ENCODE results near the gene RHBG.
"Not testable (repeated sequence)": the region's sequence is repeated elsewhere in the genome, so short reads cannot be mapped to it uniquely, and the experiment has no call there.

Gene RHBG

DNA sequence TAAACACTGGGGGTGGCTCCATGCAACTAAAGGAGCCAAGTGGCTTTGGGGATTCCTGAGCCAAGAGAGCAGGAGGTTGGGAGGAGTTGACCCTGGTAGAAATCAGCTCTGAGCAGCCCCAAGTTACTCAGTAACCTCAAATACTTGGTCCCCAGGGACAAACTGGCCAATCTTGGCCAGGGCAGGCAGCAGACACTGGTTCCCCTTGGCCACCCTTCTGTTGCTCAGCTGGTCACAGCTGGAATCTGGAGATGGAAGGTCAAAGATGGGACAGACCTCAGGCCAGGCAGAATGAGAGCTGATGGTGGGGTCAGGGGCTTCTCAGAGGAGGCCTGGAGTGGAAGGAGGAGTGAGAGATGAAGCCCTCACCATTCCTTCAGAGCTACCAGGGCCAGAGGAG, 3.3 kb upstream of the RHBG start:
- no peak for FAIRE-seq

DNA sequence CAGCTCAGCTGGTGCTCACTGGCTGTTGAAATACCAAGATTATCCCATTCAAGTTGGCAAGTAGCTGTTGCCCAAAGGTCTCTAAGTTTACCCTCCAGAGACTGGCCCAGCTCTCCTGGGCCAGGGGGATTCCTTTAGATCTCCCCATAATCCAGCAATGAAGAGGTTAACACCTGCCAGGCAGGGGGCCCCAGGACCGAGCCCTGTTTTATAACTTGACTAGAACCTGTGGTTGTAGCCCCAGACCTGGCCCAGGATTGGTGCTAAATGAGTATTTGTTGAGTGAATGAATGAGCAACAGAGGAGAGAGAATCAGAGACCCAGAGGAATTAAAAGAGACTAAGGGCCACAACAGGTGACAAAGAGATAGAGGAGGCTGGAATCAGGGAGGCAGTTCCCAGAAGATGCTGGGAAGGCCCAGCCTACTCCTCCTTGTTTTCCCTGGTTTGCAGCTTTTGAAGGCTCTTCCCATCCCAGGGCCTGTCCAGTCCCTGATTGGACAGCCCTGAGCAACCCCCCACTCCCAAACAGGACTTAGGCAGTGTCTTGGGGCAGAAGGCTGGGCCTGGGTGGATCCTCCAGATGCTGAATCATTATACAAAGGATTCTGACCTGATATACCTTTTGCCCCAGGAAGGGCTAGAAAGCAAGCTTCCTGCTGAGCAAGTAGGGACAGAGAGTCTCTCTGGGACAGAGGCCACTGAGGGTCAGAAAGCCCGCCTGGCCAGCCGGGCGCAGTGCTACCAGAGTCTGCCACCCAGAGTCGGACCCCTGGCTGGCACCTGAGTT, 2.4 kb upstream of the RHBG start:
- no peak for FAIRE-seq

DNA sequence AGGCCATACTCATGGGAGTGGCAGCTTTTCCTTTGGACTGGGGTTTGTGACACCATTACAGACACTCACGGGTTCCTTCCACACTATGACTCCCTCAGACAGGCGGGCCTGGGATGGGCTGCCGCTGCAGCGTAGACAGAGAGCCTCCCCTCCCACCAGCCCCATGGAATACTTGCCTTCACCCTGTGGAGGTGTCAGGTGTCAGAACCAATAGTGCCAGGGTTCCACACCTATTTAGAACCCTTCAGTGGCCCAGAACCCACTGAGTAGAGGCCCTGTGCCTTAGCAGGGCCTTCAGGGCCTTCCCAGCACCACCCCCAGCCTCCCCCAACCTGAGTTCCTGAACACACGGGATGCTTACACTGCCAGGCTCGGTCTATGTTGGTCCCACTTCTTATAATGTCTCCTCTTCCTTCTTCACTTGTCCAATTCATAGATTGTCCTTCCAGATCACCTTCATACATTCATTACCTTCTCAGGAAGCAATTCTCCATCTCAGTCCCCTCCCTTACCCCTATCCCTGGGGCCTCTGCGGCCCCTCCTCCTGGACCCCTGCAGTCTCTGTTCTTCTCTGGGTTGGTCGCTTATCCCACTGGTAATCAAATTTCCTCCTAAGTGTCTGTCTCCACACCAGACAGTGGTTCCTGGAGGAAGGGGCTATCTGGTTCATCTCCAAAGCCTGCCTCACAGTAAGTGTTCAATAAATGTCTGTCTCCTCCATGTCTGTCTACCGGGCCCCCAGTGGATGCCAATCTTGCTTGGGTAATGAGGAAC, 1.4 kb upstream of the RHBG start:
- FAIRE-seq: no peak

GRCh38 chr1:156368157-156368658, 803 bp upstream of the RHBG start:
- no peak for FAIRE-seq

DNA sequence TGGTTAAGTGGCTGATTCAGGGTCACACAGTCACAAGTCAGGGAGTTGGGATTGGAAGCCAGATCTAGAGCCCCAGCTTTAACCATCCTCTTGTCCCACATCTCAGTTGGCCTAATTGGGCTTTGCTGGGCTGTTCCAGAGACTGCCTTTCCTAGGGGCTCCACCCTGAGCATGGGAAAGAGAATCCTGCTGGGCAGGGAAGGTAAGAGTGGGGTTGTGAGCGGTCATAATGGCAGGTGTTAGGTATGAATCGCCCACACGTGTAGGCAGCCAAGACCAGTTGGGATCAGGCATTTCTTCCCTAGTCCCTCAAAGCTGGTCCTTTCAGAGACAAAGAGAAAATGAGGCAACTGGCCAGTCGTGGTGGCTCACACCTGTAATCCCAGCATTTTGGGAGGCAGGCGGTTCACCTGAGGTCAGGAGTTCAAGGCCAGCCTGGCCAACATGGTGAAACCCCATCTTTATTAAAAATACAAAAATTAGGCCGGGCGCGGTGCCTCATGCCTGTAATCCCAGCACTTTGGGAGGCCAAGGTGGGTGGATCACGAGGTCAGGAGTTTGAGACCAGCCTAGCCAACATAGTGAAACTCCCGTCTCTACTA, 775 bp downstream of the RHBG start:
- FAIRE-seq: not testable (repeated sequence)

DNA sequence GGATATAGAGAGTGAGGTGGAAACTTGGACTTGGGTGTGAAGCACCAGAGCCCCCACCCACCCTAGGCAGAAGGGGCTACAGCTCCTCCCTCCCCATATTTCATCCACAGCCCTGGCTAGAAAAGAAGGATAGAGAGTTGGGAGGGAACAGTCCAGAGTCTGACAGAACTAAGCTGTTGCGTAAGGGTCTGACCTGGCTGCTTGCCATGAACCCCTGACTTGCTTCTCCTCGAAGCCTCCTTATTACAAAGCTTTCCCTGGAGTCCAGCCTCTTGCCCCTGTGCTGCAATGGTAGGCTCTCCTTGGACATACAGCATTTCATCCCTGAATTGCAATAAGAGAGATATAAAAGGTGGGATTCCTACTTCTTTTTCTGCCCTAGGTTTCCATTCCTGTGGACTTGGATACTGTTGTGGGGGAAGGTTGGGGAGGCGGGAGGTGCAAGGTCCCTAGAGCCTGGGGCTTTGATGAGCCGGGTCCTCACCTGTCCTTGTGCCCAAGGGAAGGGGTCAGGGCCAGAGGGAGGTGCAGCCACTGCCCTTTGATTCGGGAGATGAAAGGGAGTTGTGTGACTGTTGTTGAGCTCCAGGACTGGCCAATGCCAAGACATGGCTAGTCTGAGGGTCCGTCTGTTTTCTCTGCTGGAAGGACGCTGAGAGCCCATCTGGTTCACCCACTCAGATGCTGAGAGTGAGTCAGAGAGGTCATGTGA, 2.7 kb downstream of the RHBG start:
- no peak for FAIRE-seq

DNA sequence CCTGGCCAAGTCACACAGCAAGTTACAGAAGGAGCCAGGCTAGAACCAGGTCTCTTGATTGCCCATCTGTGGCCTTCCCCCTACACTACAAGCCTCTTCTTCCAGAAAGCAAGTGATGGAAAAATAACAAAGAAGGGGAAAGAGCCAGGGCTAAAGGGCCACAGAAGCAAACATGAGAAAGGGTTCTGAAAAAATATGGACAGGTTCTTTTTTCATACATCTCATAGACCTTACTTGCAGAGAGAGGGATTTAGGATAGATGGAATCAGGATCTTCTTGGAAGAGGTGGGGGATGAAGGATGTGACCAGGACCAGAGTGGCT, 3.2 kb downstream of the RHBG start:
- no peak for FAIRE-seq

GRCh38 chr1:156372876-156373275, 3.9 kb downstream of the RHBG start:
- FAIRE-seq: no peak

GRCh38 chr1:156373546-156373945, 4.5 kb downstream of the RHBG start:
- FAIRE-seq: no peak

DNA sequence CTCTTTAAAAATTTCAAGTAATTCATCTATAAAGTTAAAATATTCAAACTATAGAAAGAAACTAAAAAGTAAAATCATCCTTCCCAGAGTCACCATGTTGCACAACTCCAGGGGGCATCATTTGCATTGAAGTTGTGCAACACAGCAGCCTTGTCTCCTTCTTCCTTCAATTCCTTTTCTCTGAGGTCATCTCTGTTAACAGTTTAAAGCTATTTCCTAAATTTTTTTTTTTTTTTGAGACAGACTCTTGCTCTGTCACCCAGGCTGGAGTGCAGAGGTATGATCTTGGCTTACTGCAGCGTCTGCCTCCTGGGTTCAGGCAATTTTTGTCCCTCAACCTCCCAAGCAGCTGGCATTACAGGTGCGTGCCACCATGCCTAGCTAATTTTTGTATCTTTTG, 7.1 kb downstream of the RHBG start:
- FAIRE-seq: no peak

- FAIRE-seq: no peak
Observed at GRCh38 chr1:156376958-156377919, 8.2 kb downstream of the RHBG start.

GRCh38 chr1:156378557-156378956, 9.5 kb downstream of the RHBG start:
- no peak for FAIRE-seq

GRCh38 chr1:156379420-156380165, 10.6 kb downstream of the RHBG start:
- no peak for FAIRE-seq

DNA sequence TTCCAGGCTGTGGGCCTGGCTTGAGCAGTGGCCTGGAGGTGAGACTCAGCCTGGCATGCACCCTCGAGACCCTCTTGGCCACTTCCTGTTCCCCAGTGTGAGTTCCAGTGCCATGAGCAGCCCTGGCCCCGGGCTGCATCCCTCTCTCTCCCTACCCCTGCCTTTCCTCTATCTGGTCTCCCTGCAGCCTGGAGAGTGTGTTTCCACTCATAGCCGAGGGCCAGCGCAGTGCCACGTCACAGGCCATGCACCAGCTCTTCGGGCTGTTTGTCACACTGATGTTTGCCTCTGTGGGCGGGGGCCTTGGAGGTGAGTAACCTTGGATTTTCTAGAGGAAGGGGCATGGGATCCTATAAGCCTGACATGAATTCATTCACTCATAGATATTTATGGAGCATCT, 13.6 kb downstream of the RHBG start:
- FAIRE-seq: no peak

DNA sequence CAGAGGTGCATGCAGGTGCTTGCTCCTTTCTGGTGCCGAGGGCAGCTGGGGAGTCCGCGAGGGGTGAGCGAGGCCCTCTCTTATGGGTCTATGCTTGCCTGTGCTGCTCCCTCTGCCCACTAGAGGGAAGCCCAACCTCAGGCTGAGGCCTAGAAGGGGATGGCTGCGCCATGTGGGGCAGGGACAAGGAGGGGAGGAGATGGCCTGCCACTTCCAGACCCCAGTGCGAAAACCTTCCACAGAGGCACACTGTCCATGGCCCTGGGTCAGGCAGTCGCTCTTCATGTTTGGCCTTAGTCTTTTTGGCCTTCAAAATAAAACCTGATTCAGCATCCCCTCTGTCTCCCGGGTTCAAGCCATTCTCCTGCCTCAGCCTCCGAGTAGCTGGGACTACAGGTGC, 14.0 kb downstream of the RHBG start:
- FAIRE-seq: no peak

DNA sequence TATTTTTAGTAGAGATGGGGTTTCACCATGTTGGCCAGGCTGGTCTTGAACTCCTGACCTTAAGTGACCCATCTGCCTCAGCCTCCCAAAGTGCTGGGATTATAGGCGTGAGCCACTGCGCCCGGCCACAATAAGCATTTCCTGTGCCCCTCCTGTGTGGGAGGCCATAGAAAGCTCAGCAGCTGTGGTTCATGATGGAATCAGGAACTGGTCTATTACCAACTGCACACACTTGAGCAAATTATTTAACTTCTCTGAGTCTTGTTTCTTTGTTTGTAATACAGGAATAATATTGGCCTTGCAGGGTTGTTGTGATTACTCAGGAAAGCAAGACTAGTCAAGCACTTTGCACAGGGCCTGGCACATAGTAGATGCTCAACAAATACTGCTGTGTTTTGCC, 15.0 kb downstream of the RHBG start:
- no peak for FAIRE-seq

DNA sequence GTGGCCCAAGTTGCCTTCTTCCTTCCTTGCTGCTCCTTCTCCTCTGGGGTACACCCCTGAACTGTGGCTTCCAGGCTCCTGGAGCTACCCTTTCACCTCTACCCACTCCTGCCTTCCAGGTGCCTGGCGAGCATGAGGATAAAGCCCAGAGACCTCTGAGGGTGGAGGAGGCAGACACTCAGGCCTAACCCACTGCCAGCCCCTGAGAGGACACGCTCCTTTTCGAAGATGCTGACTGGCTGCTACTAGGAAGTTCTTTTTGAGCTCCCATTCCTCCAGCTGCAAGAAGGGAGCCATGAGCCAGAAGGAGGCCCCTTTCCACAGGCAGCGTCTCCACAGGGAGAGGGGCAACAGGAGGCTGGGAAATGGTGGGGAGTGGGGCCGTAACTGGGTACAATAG, 15.6 kb downstream of the RHBG start:
- no peak for FAIRE-seq

- no peak for FAIRE-seq
Observed at GRCh38 chr1:156385534-156386031, 16.6 kb downstream of the RHBG start.

- FAIRE-seq: no peak
Observed at GRCh38 chr1:156386134-156386901, 17.3 kb downstream of the RHBG start.

All from G401.6 (cell line).